Myocyte (in vitro differentiated cells): ENCODE measurements around the gene DLG2. TPM values are rescaled to one million over a fixed set of nuclear protein-coding genes. Genes with fewer than 3 reads are reported as not detected.
"Not testable (repeated sequence)": the region's sequence is repeated elsewhere in the genome, so short reads cannot be mapped to it uniquely, and the experiment has no call there.

Experiments
- DNase-seq: peaks from one replicate; pipeline ENCODE4 v3.0.0-alpha.2; 2012; ENCODE audit warnings: low read depth
- total RNA-seq: library from RNA; depleted of rRNA; stranded (reverse); fragments of >200 nt; gene quantifications from 2 replicates; pipeline ENCODE4 v1.2.3, GENCODE V29; 2014

The DLG2 gene
- total RNA-seq, 1 donor from 2014 or later: 9.5 TPM

DNA sequence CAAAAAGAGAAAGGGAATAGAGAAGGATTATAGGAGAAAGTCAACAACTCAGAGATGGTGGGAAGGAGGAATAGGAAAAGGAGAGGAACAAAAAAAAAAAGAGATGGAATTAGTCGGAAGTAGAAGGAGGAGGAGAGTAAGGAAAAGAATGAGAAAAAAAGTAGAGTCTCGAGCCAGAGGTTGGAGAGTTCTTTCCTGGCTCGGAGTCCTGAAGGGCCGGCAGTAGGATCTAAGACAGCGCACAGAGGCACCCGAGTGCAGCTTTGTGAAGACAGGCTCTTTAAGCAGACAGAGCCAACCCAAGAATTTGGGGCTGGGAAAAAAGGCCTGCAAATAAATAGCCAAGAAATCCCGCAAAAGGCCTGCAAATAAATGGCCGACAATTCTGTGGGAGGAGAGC lies 2170.6 kb downstream of the DLG2 start:
- no peak for DNase-seq

DNA sequence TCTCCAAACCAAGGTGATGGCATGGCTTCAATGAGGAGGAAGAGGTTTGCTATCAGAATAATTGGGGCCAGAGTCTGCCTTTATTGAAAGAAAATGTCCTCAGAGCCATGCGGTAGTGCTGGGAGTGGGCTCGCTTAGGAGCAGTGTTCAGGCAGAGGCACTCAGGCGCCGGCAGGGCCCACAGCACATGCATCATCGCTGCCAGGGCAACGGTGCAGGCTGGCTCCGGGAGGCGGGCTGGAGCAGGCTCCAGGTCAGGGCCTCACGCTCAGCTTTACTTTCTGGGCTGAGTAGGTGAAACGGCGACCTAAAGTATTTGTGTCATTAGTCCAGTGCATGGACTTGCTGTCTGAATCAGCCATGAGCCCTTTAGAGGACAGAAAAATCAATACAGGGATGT lies 2171.1 kb downstream of the DLG2 start:
- DNase-seq: no peak

DNA sequence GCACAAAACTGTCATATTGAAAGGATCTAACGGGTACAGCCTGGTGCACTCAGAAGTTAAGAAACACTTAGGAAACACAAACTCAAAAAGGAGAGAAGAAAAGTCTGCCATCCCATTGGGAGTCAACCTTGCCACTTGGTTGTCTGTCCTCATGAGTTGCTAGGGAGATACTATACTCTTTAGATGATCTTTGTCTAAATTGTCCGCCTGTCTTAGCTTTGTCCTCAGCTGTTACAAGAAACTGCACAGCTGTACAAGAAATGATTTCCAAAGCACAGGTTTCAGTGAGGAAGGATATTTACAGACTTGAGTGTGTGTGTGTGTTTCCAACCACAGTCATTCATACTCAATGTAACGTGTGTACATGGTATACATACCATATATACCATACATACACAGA lies 2171.8 kb downstream of the DLG2 start:
- DNase-seq: no peak

- DNase-seq: no peak
These were observed 2172.5 kb downstream of the DLG2 start for GRCh38 chr11:83454674-83455073.

- DNase-seq: no peak
These were observed 2177.7 kb downstream of the DLG2 start for GRCh38 chr11:83449338-83449913.

GRCh38 chr11:83448686-83449085 lies 2178.5 kb downstream of the DLG2 start:
- DNase-seq: no peak

GRCh38 chr11:83443880-83444279 lies 2183.3 kb downstream of the DLG2 start:
- DNase-seq: not testable (repeated sequence)

DNA sequence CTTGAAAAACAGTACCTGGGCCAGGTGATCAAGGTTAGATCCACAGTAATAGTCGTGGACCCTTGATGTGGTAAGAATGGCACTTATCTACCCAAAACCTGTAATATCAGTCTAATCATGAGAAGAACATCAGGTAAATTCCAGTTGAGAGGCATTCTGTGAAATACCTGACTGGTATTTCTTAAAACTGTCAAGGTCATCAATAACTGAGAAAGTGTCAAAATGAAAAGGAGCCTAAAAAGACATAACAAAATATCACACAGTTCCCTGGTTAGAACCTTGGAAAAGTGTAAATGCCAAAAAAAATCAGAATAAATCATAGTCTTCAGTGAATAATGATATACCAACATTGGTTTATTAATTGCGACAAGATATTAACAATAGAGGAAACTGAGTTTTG lies 2185.5 kb downstream of the DLG2 start:
- no peak for DNase-seq

GRCh38 chr11:83441171-83441570 lies 2186.0 kb downstream of the DLG2 start:
- no peak for DNase-seq

GRCh38 chr11:83438438-83438837 lies 2188.7 kb downstream of the DLG2 start:
- no peak for DNase-seq

DNA sequence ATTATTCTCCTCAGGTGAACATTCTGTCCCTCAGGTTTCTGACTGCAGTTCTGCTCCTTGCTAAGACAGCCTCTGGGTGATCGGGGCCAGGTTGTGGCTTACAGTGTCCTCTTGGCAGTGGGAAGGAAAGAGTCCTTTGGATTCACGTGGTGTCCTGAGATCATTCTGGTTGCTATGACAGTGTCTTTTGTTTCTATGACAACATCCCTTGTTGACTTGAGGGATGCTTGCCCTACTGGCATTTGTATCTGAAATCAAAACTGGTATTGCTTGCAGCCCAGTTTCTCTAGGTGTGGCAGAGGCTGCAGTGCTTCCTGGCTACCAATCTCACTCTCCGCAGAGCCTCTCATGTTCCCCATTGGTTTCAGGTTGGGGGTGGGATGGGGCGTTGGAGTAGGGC lies 2189.2 kb downstream of the DLG2 start:
- DNase-seq: no peak

DNA sequence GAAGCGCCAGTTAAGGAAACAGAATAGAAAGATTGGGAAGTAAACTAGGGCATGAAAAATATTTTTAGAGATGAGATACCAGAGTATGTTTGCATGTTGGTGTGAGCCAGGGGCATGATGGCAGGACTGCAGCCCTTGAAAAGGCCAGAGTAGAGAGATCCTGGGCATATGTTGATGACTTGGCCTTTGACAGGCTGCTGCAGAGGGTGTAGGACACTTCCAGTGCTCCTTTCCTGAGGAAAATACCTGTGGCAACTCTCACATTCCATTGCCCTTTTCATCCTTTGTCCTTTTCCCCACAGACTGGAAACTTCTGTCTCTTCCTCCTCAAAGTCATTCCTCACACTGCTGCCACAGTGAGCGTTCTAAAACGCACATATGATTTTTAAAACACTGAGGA lies 2190.3 kb downstream of the DLG2 start:
- no peak for DNase-seq

- DNase-seq: not testable (repeated sequence)
These were observed 2192.3 kb downstream of the DLG2 start for GRCh38 chr11:83434812-83435211.

DNA sequence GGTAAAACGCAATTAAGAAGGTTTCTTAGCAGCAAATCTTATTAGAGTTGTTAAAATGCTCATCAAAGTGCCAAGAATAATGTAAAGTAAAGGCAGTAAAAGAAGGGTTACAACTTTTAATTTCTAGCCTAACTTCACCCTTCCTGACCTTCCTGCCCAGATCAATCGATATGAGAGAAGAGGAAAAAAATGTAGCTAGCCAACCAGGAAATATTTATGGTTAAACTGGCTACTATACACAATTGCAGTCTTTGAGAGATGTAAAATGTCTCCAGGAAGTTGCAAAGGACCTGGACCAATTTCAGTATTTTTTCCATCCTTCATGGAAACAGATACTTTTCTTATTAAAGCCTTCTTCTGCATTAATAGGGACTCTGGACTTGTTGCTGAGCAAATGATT lies 2199.2 kb downstream of the DLG2 start:
- no peak for DNase-seq

GRCh38 chr11:83427501-83427900 lies 2199.6 kb downstream of the DLG2 start:
- no peak for DNase-seq

DNA sequence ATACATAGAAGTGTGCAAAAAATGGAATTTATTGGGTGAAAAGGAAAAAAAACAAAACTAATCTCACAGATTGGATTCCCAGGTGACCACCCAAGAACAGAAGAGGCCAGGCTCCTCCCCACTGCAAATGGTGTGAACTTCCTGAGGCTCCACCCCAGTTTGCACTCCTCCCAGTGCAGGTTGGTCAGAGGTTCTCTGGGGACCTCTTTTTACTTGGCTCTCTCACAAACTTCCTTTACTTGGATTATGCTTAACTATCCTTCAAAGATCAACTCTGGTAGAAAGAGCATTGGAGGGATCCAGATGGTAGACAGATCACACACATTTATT lies 2202.0 kb downstream of the DLG2 start:
- DNase-seq: no peak

DNA sequence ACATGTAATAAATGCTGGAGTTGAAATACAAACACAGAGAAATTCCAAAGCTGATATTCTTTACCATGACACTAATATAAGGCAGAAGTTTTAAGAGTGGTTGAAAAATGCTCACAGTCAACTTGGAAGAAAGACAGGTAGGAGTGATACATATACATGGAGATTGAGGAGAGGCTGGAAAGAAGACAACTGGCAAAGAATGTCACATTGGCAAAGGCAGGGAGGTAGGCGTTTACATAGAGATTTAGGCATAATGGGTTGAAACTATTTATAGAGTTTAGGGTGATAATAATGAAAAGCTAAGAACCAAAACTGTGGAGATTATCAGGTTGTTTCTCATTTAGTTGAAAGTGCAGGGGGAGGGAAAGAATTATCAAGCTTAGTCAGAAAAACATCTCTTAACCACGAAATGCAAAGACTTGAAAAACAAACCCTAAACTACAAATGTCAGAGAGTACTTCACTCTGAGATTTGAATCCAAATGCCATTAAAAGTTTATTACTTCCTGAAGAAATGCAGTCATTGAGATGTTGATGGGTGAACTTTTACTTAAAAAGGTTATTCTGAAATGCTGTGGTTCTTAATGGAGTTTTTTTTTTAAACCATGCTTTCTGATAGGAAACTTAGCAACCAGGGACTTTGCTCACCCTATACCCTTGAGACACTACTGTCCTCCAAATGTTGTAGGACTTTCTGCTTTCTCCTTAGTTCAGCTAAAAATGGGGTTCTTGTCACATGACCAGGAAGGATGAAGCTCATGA lies 2202.6 kb downstream of the DLG2 start:
- no peak for DNase-seq

- DNase-seq: not testable (repeated sequence)
These were observed 2204.5 kb downstream of the DLG2 start for GRCh38 chr11:83422641-83423040.

GRCh38 chr11:83410605-83411565 lies 2216.3 kb downstream of the DLG2 start:
- DNase-seq: no peak

DNA sequence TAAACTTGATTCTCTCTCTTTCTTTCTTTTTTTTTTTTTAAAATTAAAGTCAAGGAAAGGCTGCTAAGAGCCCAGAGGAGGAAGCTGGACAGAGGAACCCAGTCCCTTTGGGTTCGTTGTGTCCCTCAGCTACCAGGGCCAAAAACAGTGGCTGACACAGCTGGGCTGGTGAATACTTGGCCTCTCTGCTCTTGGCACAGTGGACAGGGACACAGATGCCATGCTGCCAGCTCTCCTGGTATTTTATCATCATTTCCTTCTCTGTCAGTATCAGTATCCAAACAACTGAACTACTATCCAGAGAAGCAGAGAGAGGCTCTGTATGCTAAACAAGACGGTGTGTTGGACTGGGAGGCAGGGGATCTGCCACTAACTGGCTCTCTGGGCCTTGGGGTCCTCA lies 2217.3 kb downstream of the DLG2 start:
- DNase-seq: no peak

DNA sequence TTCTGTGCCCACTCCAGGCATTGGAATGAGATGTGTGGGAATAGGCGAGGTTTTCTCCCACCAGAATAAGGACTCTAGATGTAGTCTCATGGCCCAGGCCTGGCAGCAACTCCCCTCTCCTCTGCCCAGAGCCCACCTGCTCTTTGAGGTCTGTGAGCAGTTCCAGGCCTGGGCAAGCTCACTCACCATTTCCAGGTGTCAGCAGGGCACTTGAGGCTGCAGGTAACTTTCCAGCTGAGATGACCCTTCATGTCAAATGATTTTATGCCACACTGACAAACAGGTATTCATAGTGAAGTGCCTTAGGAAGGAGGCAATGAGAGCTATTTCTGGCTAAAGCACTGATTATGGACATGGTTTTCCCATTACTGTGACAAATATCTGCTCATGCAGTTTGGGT lies 2217.7 kb downstream of the DLG2 start:
- no peak for DNase-seq

- DNase-seq: no peak
These were observed 2218.2 kb downstream of the DLG2 start for GRCh38 chr11:83408946-83409345.
